ENCODE results near the gene PSIP1.

Gene PSIP1

DNA sequence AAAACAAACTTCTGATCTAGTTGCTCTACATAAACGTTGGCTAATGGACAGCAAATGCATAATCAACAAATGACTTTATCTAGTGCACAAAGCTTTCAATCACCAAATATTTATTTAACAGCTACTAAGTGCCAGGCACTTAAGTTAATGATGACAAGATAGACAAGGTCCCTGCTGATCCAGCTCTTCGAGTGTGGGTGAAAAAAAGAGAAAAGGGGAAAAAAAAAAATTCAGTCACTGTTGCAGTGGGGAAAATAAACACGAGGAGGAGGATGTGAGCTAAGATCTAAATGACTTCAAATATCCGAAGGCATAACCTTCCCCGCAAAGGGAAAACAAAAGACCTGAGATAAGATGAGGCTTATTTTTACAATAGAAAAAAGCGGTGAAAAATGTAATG, 9.6 kb downstream of the PSIP1 start:
- TF ChIP-seq, protein P1, sequence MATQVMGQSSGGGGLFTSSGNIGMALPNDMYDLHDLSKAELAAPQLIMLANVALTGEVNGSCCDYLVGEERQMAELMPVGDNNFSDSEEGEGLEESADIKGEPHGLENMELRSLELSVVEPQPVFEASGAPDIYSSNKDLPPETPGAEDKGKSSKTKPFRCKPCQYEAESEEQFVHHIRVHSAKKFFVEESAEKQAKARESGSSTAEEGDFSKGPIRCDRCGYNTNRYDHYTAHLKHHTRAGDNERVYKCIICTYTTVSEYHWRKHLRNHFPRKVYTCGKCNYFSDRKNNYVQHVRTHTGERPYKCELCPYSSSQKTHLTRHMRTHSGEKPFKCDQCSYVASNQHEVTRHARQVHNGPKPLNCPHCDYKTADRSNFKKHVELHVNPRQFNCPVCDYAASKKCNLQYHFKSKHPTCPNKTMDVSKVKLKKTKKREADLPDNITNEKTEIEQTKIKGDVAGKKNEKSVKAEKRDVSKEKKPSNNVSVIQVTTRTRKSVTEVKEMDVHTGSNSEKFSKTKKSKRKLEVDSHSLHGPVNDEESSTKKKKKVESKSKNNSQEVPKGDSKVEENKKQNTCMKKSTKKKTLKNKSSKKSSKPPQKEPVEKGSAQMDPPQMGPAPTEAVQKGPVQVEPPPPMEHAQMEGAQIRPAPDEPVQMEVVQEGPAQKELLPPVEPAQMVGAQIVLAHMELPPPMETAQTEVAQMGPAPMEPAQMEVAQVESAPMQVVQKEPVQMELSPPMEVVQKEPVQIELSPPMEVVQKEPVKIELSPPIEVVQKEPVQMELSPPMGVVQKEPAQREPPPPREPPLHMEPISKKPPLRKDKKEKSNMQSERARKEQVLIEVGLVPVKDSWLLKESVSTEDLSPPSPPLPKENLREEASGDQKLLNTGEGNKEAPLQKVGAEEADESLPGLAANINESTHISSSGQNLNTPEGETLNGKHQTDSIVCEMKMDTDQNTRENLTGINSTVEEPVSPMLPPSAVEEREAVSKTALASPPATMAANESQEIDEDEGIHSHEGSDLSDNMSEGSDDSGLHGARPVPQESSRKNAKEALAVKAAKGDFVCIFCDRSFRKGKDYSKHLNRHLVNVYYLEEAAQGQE (IDR thresholded peaks at IDR 0.05; ENCODE audit: low read depth), result no peak
- TF ChIP-seq EGR1 (IDR thresholded peaks at IDR 0.05) (no peak), TEAD4 (IDR thresholded peaks at IDR 0.05) (no peak), TCF12 (IDR thresholded peaks at IDR 0.05; ENCODE audit: low read depth) (no peak), FOXM1 (IDR thresholded peaks at IDR 0.05; ENCODE audit: borderline replicate concordance, low read depth) (no peak)
- TF ChIP-seq, protein P2, sequence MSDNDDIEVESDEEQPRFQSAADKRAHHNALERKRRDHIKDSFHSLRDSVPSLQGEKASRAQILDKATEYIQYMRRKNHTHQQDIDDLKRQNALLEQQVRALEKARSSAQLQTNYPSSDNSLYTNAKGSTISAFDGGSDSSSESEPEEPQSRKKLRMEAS (IDR thresholded peaks at IDR 0.05), result no peak

DNA sequence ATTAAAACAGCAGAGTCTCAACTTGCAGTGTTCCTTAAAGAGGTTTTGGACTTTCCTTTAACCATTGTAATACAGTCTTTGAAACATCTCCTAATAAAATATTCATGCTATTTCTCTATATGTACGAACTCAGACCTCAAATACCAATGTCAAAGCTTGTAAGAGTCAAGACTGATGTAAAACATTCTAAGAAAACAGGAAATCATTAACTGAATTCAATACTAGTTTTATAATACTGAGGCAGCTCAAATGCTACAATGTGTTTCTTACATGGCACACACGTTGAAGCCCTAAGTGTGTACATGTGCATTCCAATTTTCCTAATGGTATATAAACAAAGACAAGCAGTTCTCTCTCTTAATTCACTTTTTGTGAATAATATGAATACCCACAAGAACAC, 11.6 kb downstream of the PSIP1 start:
- TF ChIP-seq CEBPB (IDR thresholded peaks at IDR 0.05), result no peak
- TF ChIP-seq NFIC (IDR thresholded peaks at IDR 0.05), result no peak
- TF ChIP-seq ZBTB7A (IDR thresholded peaks at IDR 0.05; ENCODE audit: low read depth), result no peak
- TF ChIP-seq EP300 (IDR thresholded peaks at IDR 0.05; ENCODE audit: borderline replicate concordance), result no peak
- TF ChIP-seq RAD21 (IDR thresholded peaks at IDR 0.05; ENCODE audit: low read depth), result no peak
- TF ChIP-seq FOXM1 (IDR thresholded peaks at IDR 0.05; ENCODE audit: borderline replicate concordance, low read depth), result no peak
- no peak for TF ChIP-seq TEAD4 (IDR thresholded peaks at IDR 0.05)
- TF ChIP-seq TAF1 (IDR thresholded peaks at IDR 0.05; ENCODE audit: low read depth), result no peak
- TF ChIP-seq, protein P2 (IDR thresholded peaks at IDR 0.05), result no peak
- no peak for TF ChIP-seq TCF12 (IDR thresholded peaks at IDR 0.05; ENCODE audit: low read depth)

DNA sequence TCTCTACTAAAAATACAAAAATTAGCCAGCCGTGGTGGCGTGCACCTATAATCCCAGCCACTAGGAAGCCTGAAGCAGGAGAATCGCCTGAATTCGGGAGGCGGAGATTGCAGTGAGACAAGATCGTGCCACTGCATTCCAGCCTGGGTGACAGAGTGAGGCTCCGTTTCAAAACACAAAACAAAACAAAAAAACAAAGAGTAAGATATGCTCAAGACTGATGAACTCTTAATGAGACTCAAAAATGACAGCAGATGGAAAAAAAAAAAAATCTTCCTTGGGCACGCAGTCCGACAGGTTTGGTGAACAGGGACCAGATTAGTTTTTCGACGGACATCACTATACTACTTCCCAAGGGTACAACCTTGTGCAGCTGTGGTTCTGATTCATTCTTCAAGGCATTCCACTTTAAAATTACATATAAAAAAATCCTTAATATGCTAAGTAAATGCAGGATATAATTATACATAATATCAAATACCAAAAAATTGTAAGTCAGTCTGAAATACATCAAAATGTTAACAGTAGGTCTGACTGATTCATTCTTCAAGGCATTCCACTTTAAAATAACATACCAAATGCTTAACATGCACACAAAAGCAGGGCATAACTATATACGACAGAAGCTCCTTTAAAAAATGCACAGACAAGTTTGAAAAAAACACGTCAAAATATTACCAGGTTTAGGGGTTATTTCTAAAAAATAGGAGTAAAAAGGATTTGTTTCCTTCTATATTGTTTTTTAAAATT, 12.3 kb downstream of the PSIP1 start:
- TF ChIP-seq, protein P1 (IDR thresholded peaks at IDR 0.05; ENCODE audit: low read depth), result no peak
- TF ChIP-seq, protein P3, sequence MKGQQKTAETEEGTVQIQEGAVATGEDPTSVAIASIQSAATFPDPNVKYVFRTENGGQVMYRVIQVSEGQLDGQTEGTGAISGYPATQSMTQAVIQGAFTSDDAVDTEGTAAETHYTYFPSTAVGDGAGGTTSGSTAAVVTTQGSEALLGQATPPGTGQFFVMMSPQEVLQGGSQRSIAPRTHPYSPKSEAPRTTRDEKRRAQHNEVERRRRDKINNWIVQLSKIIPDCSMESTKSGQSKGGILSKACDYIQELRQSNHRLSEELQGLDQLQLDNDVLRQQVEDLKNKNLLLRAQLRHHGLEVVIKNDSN (IDR thresholded peaks at IDR 0.05), result no peak
- TF ChIP-seq CEBPB (IDR thresholded peaks at IDR 0.05) (no peak), TAF1 (IDR thresholded peaks at IDR 0.05; ENCODE audit: low read depth) (no peak), NFIC (IDR thresholded peaks at IDR 0.05) (no peak), ZBTB7A (IDR thresholded peaks at IDR 0.05; ENCODE audit: low read depth) (no peak), YY1 (IDR thresholded peaks at IDR 0.05; ENCODE audit: low read depth) (no peak), CREB1 (IDR thresholded peaks at IDR 0.05; ENCODE audit: low read depth) (no peak), EGR1 (IDR thresholded peaks at IDR 0.05) (no peak), TEAD4 (IDR thresholded peaks at IDR 0.05) (no peak)
- TF ChIP-seq, protein P2 (IDR thresholded peaks at IDR 0.05), result no peak

DNA sequence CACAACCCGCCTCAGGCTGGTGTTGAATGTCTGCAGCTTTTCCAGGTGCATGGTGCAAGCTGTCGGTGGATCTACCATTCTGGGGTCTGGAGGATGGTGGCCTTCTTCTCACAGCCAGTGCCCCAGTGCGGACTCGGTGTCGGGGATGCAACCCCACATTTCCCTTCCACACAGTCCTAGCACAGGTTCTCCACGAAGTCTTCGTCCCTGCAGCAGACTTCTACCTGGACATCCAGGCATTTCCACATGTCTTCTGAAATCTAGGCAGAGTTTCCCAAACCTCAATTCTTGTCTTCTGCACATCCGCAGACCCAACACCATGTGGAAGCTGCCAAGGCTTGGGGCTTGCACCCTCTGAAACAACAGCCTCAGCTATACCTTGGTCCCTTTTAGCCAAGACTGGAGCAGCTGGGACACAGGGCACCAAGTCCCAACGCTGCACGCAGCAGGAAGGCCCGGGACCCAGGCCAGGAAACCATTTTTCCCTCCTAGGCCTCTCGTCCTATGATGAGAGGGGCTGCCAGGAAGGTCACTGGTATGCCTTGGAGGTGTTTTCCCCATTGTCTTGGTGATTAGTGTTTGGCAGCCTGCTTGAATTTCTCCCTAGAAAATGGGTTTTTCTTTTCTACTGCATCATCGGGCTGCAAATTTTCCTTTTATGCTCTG, 18.2 kb downstream of the PSIP1 start:
- no peak for TF ChIP-seq YY1 (IDR thresholded peaks at IDR 0.05; ENCODE audit: low read depth)
- no peak for TF ChIP-seq NFIC (IDR thresholded peaks at IDR 0.05)
- no peak for TF ChIP-seq CREB1 (IDR thresholded peaks at IDR 0.05; ENCODE audit: low read depth)
- TF ChIP-seq CEBPB (IDR thresholded peaks at IDR 0.05), result no peak
- no peak for TF ChIP-seq TCF12 (IDR thresholded peaks at IDR 0.05; ENCODE audit: low read depth)

DNA sequence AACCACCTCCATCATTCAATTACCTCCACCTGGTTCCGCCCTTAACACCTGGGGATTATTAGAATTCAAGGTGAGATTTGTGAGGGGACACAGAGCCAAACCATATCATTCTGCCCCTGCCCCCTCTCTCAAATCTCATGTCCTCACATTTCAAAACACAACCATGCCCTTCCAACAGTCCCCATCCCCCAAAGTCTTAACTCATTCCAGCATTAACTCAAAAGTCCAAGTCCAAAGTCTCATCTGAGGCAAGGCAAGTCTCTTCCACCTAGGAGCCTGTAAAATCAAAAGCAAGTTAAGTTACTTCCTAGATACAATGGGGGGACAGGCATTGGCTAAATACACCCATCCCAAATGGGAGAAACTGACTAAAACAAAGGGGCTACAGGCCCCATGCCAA, 18.8 kb downstream of the PSIP1 start:
- TF ChIP-seq CREB1 (IDR thresholded peaks at IDR 0.05; ENCODE audit: low read depth) (no peak), ZBTB7A (IDR thresholded peaks at IDR 0.05; ENCODE audit: low read depth) (no peak)

DNA sequence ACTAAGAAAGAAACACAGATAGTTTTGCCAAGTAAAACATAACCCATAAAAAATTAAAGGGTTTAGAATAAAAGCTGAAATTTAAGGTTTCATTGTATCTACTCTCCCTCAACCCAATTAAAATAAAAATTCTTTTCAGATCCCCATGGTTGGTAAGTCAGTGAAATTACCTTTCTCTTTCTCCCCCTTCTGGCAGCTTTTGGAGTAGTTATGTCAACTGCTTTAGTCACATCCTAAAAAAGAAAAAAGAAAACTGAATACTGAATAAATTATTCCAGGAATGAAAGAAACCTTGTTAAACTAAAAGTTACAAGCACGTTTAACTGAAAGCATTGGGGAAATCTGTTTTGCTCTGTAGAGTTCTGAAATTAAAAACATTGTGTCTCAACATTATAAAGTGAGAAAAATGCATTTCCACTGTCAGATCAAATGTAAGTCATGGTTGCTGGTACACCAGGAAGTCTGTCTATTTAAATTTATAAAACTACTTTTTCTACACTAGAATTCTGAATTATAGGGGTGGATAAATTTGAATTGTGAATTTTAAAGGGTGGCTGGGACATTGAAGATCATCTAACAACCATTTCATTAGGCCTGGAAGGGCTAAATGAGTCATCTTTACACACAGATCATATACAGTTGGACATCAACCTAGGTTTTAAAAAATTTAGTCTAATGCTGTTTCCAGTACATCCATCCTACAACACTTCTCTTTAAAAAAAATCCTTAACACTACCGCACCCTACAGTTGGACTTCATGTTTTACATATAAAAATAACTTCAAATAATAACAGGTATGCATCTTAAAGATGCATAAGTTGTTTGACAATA, 24.7 kb downstream of the PSIP1 start:
- TF ChIP-seq FOXM1 (IDR thresholded peaks at IDR 0.05; ENCODE audit: borderline replicate concordance, low read depth), result no peak
- no peak for TF ChIP-seq CREB1 (IDR thresholded peaks at IDR 0.05; ENCODE audit: low read depth)
- no peak for TF ChIP-seq NFIC (IDR thresholded peaks at IDR 0.05)
- TF ChIP-seq, protein P1 (IDR thresholded peaks at IDR 0.05; ENCODE audit: low read depth), result no peak
- no peak for TF ChIP-seq TCF12 (IDR thresholded peaks at IDR 0.05; ENCODE audit: low read depth)
- TF ChIP-seq RAD21 (IDR thresholded peaks at IDR 0.05; ENCODE audit: low read depth), result no peak
- no peak for TF ChIP-seq YY1 (IDR thresholded peaks at IDR 0.05; ENCODE audit: low read depth)
- TF ChIP-seq, protein P2 (IDR thresholded peaks at IDR 0.05), result no peak
- TF ChIP-seq EGR1 (IDR thresholded peaks at IDR 0.05), result no peak
- no peak for TF ChIP-seq CEBPB (IDR thresholded peaks at IDR 0.05)
- TF ChIP-seq ZBTB7A (IDR thresholded peaks at IDR 0.05; ENCODE audit: low read depth), result no peak
- TF ChIP-seq TEAD4 (IDR thresholded peaks at IDR 0.05), result no peak
- TF ChIP-seq EP300 (IDR thresholded peaks at IDR 0.05; ENCODE audit: borderline replicate concordance), result no peak
- no peak for TF ChIP-seq TAF1 (IDR thresholded peaks at IDR 0.05; ENCODE audit: low read depth)
- TF ChIP-seq, protein P3 (IDR thresholded peaks at IDR 0.05), result no peak
